Esophagus (tissue), 2 donors: ENCODE measurements around the gene LRMDA. TPM values are rescaled to one million over a fixed set of nuclear protein-coding genes. Genes with fewer than 3 reads are reported as not detected.

Experiments used
- H3K27ac ChIP-seq, 2 donors: one replicate each; pipeline ENCODE4 v1.5.1; 2013; ENCODE audit warnings: low read depth in 2 of 2, mild to moderate bottlenecking in 2 of 2, inconsistent platforms in 1 of 2, low read length in 1 of 2, moderate library complexity in 1 of 2
- H3K27me3 ChIP-seq, 2 donors: one replicate each; pipeline ENCODE4 v1.6.1; 2013; ENCODE audit warnings: low read length in 2 of 2, control low read depth in 1 of 2, mild to moderate bottlenecking in 1 of 2; ENCODE audit not compliant: insufficient read depth in 2 of 2, control insufficient read depth in 1 of 2
- H3K36me3 ChIP-seq, 2 donors: one replicate each; pipeline ENCODE4 v1.6.1; 2013; ENCODE audit warnings: low read length in 1 of 2; ENCODE audit not compliant: control insufficient read depth in 2 of 2, insufficient read depth in 2 of 2
- H3K4me1 ChIP-seq, 2 donors: one replicate each; pipeline ENCODE4 v1.6.1; 2013; ENCODE audit warnings: low read length in 1 of 2; ENCODE audit not compliant: control insufficient read depth in 2 of 2, insufficient read depth in 2 of 2
- H3K4me3 ChIP-seq, 2 donors: one replicate each; pipeline ENCODE4 v1.5.1; 2013; ENCODE audit warnings: low read length in 2 of 2, mild to moderate bottlenecking in 2 of 2, low read depth in 1 of 2, moderate library complexity in 1 of 2
- H3K9me3 ChIP-seq, 2 donors: one replicate each; pipeline ENCODE4 v1.6.1; 2013; ENCODE audit warnings: mild to moderate bottlenecking in 2 of 2, low read depth in 1 of 2, low read length in 1 of 2, moderate library complexity in 1 of 2; ENCODE audit not compliant: control insufficient read depth in 2 of 2, insufficient read depth in 1 of 2
- WGBS, 2 donors: extraction: QIAGEN DNeasy Blood & Tissue Kit; methylation state at CpG; one replicate each; pipeline ENCODE4 v1.1.7; 2013; 5-methylcytosine and 5-hydroxymethylcytosine counted together
- polyA plus RNA-seq, 2 donors: library from polyadenylated mRNA; stranded (reverse); fragments of 200-250 nt; gene quantifications; one replicate each; pipeline ENCODE4 v1.2.3, GENCODE V29; 2013
- donor health status: healthy with polysubstance abuse.
- donor health status: Bipolar disorder and iron deficiency.

Gene LRMDA
- polyA plus RNA-seq, 2 donors, result 1.8 to 4.0 TPM

GRCh38 chr10:75646218-75646915 lies 214.9 kb downstream of the LRMDA start:
- Histone ChIP-seq H3K4me1 (peaks cover 0 to 2% of the 10 kb centered on the region in 2 donors), H3K9me3 (no peaks in the 10 kb centered on the region), H3K27ac (no peak overlapping the region), H3K27me3 (no peaks in the 10 kb centered on the region), H3K36me3 (no peaks in the 10 kb centered on the region), H3K4me3 (no peak overlapping the region)
- 47 to 65% methylated on average over 19 of the region's 19 CpGs for WGBS, 2 donors

GRCh38 chr10:75646916-75647315 lies 215.5 kb downstream of the LRMDA start:
- WGBS, 2 donors, result 27 to 42% methylated on average over 6 of the region's 6 CpGs
- no peak overlapping the region for H3K27ac ChIP-seq

GRCh38 chr10:75647675-75648074 lies 216.3 kb downstream of the LRMDA start:
- H3K27ac ChIP-seq, result no peak overlapping the region

More at GRCh38 chr10:75646916-75647315, 215.5 kb downstream of the LRMDA start:
- peaks cover 0 to 2% of the 10 kb centered on the region in 2 donors for H3K4me1 ChIP-seq
- H3K36me3 ChIP-seq, result no peaks in the 10 kb centered on the region
- no peak overlapping the region for H3K4me3 ChIP-seq
- H3K9me3 ChIP-seq, result no peaks in the 10 kb centered on the region
- no peaks in the 10 kb centered on the region for H3K27me3 ChIP-seq

GRCh38 chr10:75648351-75648750 lies 216.9 kb downstream of the LRMDA start:
- H3K9me3 ChIP-seq, result no peaks in the 10 kb centered on the region
- H3K4me1 ChIP-seq, result peaks cover 0 to 2% of the 10 kb centered on the region in 2 donors
- H3K27me3 ChIP-seq, result no peaks in the 10 kb centered on the region
- H3K36me3 ChIP-seq, result no peaks in the 10 kb centered on the region
- no peak overlapping the region for H3K27ac ChIP-seq
- H3K4me3 ChIP-seq, result no peak overlapping the region
- WGBS, 2 donors, result 71 to 75% methylated on average over 3 of the region's 3 CpGs

More at GRCh38 chr10:75647675-75648074, 216.3 kb downstream of the LRMDA start:
- H3K4me1 ChIP-seq, result peaks cover 0 to 2% of the 10 kb centered on the region in 2 donors
- H3K36me3 ChIP-seq, result no peaks in the 10 kb centered on the region
- H3K4me3 ChIP-seq, result no peak overlapping the region
- WGBS, 2 donors, result 84 to 92% methylated on average over 3 of the region's 3 CpGs
- H3K27me3 ChIP-seq, result no peaks in the 10 kb centered on the region
- no peaks in the 10 kb centered on the region for H3K9me3 ChIP-seq

- no peaks in the 10 kb centered on the region for H3K36me3 ChIP-seq
- no peak overlapping the region for H3K27ac ChIP-seq
- no peaks in the 10 kb centered on the region for H3K9me3 ChIP-seq
- no peak overlapping the region for H3K4me3 ChIP-seq
- H3K4me1 ChIP-seq, result peaks cover 0 to 2% of the 10 kb centered on the region in 2 donors
- no peaks in the 10 kb centered on the region for H3K27me3 ChIP-seq
- 70 to 74% methylated on average over 2 of the region's 2 CpGs for WGBS, 2 donors
Observed at GRCh38 chr10:75648854-75649253, 217.4 kb downstream of the LRMDA start.

GRCh38 chr10:75649466-75649865 lies 218.0 kb downstream of the LRMDA start:
- Histone ChIP-seq H3K36me3 (no peaks in the 10 kb centered on the region), H3K27me3 (no peaks in the 10 kb centered on the region), H3K4me3 (no peak overlapping the region), H3K9me3 (no peaks in the 10 kb centered on the region), H3K4me1 (no peaks in the 10 kb centered on the region), H3K27ac (no peak overlapping the region)
- 77 to 84% methylated on average over 1 of the region's 1 CpG for WGBS, 2 donors

GRCh38 chr10:75650648-75651047 lies 219.2 kb downstream of the LRMDA start:
- Histone ChIP-seq H3K36me3 (no peaks in the 10 kb centered on the region), H3K27me3 (no peaks in the 10 kb centered on the region), H3K27ac (no peak overlapping the region), H3K4me1 (peaks cover 0 to 5% of the 10 kb centered on the region in 2 donors), H3K9me3 (no peaks in the 10 kb centered on the region), H3K4me3 (no peak overlapping the region)
- WGBS, 2 donors, result 78 to 85% methylated on average over 4 of the region's 4 CpGs

GRCh38 chr10:75651417-75651816 lies 220.0 kb downstream of the LRMDA start:
- no peak overlapping the region for H3K4me3 ChIP-seq
- H3K36me3 ChIP-seq, result no peaks in the 10 kb centered on the region
- H3K27ac ChIP-seq, result no peak overlapping the region
- no peaks in the 10 kb centered on the region for H3K27me3 ChIP-seq
- H3K4me1 ChIP-seq, result peaks cover 0 to 5% of the 10 kb centered on the region in 2 donors
- 68 to 74% methylated on average over 2 of the region's 2 CpGs for WGBS, 2 donors
- H3K9me3 ChIP-seq, result no peaks in the 10 kb centered on the region

- WGBS, 2 donors, result 74 to 79% methylated on average over 5 of the region's 5 CpGs
- Histone ChIP-seq H3K4me3 (no peak overlapping the region), H3K27ac (no peak overlapping the region), H3K36me3 (no peaks in the 10 kb centered on the region), H3K27me3 (no peaks in the 10 kb centered on the region), H3K9me3 (no peaks in the 10 kb centered on the region), H3K4me1 (peaks cover 0 to 5% of the 10 kb centered on the region in 2 donors)
Observed at GRCh38 chr10:75652146-75652740, 220.8 kb downstream of the LRMDA start.

GRCh38 chr10:75653761-75654160 lies 222.3 kb downstream of the LRMDA start:
- no peaks in the 10 kb centered on the region for H3K27me3 ChIP-seq
- H3K4me3 ChIP-seq, result no peak overlapping the region
- no peaks in the 10 kb centered on the region for H3K9me3 ChIP-seq
- peaks cover 0 to 5% of the 10 kb centered on the region in 2 donors for H3K4me1 ChIP-seq
- H3K36me3 ChIP-seq, result no peaks in the 10 kb centered on the region
- WGBS, 2 donors, result 89 to 92% methylated on average over 8 of the region's 8 CpGs
- H3K27ac ChIP-seq, result no peak overlapping the region
